Coronary artery (tissue), 2 donors: ENCODE results near the gene MTRFR.

Source experiments
- DNase-seq: peaks from one replicate; pipeline ENCODE4 v3.0.0-alpha.2; 2017; ENCODE audit warnings: low spot score
- H3K27ac ChIP-seq, 2 donors: fragments of 200-600 bp; sonication (generic); one replicate each; pipeline ENCODE4 v1.5.1; 2016 to 2019
- H3K4me3 ChIP-seq: fragments of 200-600 bp; sonication (generic); 2 replicates; pipeline ENCODE4 v1.5.1; 2016; ENCODE audit warnings: mild to moderate bottlenecking, moderate library complexity
- CTCF ChIP-seq: fragments of 200-600 bp; sonication (generic); IDR thresholded peaks from one replicate; pipeline ENCODE4 v1.5.1; 2019; ENCODE audit warnings: antibody characterized with exemption

Gene MTRFR

GRCh38 chr12:123273166-123273565 is 39.9 kb downstream of the MTRFR start:
- no peak for TF ChIP-seq CTCF
- no peak for DNase-seq
- Histone ChIP-seq H3K4me3 (no peak overlapping the region), H3K27ac (no peak overlapping the region)

- peak overlapping the region in 1 of 2 donors; percentile 49 for H3K27ac ChIP-seq
- DNase-seq = no peak
- no peak overlapping the region for H3K4me3 ChIP-seq
- TF ChIP-seq CTCF = no peak
These were observed 44.9 kb downstream of the MTRFR start for GRCh38 chr12:123278101-123278627.

- TF ChIP-seq CTCF = no peak
- Histone ChIP-seq H3K27ac (no peak overlapping the region), H3K4me3 (no peak overlapping the region)
- no peak for DNase-seq
These were observed 47.7 kb downstream of the MTRFR start for GRCh38 chr12:123280971-123281370.

- Histone ChIP-seq H3K27ac (no peak overlapping the region), H3K4me3 (no peak overlapping the region)
- TF ChIP-seq CTCF = no peak
- no peak for DNase-seq
These were observed 48.9 kb downstream of the MTRFR start for GRCh38 chr12:123282111-123282510.

- Histone ChIP-seq H3K27ac (no peak overlapping the region), H3K4me3 (no peak overlapping the region)
- TF ChIP-seq CTCF = no peak
- no peak for DNase-seq
These were observed 50.2 kb downstream of the MTRFR start for GRCh38 chr12:123283461-123283860.

- DNase-seq = no peak
- H3K27ac ChIP-seq = no peak overlapping the region
- no peak for TF ChIP-seq CTCF
These were observed 51.4 kb downstream of the MTRFR start for GRCh38 chr12:123284669-123285068.

GRCh38 chr12:123286652-123287373 is 53.6 kb downstream of the MTRFR start:
- no peak for DNase-seq
- TF ChIP-seq CTCF = no peak
- H3K27ac ChIP-seq = no peak overlapping the region
- H3K4me3 ChIP-seq = no peak overlapping the region

More at GRCh38 chr12:123284669-123285068, 51.4 kb downstream of the MTRFR start:
- H3K4me3 ChIP-seq = no peak overlapping the region
